GM19328 (cell line): ENCODE results near the gene KLF15.

Experiments used
- ATAC-seq: cut with Tn5 transposase; IDR thresholded peaks from one replicate; pipeline ENCODE4 v1.9.1; 2021; ENCODE audit warnings: mild to moderate bottlenecking, moderate library complexity; ENCODE audit not compliant: unreplicated experiment

KLF15 gene

GRCh38 chr3:126357295-126358037 is at the start of gene KLF15:
Gene KLF15 (minus strand): TSS chr3:126357408. CDS start chr3:126352922, 4,486 bp downstream.
- ATAC-seq, result peak; percentile 86

GRCh38 chr3:126406389-126407296 is 49.4 kb upstream of the KLF15 start:
- ATAC-seq, result no peak

- ATAC-seq, result no peak
These were observed 45.6 kb upstream of the KLF15 start for GRCh38 chr3:126402666-126403302.

- ATAC-seq, result no peak
These were observed 45.0 kb upstream of the KLF15 start for GRCh38 chr3:126402178-126402577.

- no peak for ATAC-seq
These were observed 44.5 kb upstream of the KLF15 start for GRCh38 chr3:126401611-126402160.

- no peak for ATAC-seq
These were observed 42.5 kb upstream of the KLF15 start for GRCh38 chr3:126399756-126400155.

GRCh38 chr3:126399351-126399735 is 42.1 kb upstream of the KLF15 start:
- ATAC-seq, result no peak

GRCh38 chr3:126398423-126399350 is 41.5 kb upstream of the KLF15 start:
- ATAC-seq, result no peak

- ATAC-seq, result no peak
These were observed 40.6 kb upstream of the KLF15 start for GRCh38 chr3:126397610-126398422.

- ATAC-seq, result no peak
These were observed 39.3 kb upstream of the KLF15 start for GRCh38 chr3:126396536-126396935.

- ATAC-seq, result no peak
These were observed 38.8 kb upstream of the KLF15 start for GRCh38 chr3:126395846-126396513.

- no peak for ATAC-seq
These were observed 37.7 kb upstream of the KLF15 start for GRCh38 chr3:126394977-126395321.

GRCh38 chr3:126394179-126394976 is 37.2 kb upstream of the KLF15 start, which contains the start of gene CFAP100:
Gene CFAP100 (plus strand): TSS chr3:126394909. CDS start chr3:126396001, 1,092 bp downstream.
- no peak for ATAC-seq

GRCh38 chr3:126393563-126393962 is 36.4 kb upstream of the KLF15 start:
- no peak for ATAC-seq

- no peak for ATAC-seq
These were observed 35.0 kb upstream of the KLF15 start for GRCh38 chr3:126392246-126392645.

- ATAC-seq, result no peak
These were observed 34.4 kb upstream of the KLF15 start for GRCh38 chr3:126391631-126392030.

GRCh38 chr3:126390751-126391150 is 33.5 kb upstream of the KLF15 start:
- no peak for ATAC-seq

- no peak for ATAC-seq
These were observed 33.0 kb upstream of the KLF15 start for GRCh38 chr3:126390201-126390600.
